ENCODE results near the gene SUPT5H.

- TF ChIP-seq CTCF (IDR thresholded peaks at IDR 0.05), result no peak
- TF ChIP-seq POLR2A (IDR thresholded peaks at IDR 0.05), result peak in 1 of 4 donors; percentile 13
- TF ChIP-seq POLR2AphosphoS5 (IDR thresholded peaks at IDR 0.05), result peak; percentile 84 to 95 (median 88)
Measured at GRCh38 chr19:39402346-39403300, 42.8 kb upstream of the SUPT5H start.
